HFF-Myc (cell line): Measurements from ENCODE around the gene ACADVL.

Experiments used
- DNase-seq: peaks from one replicate; pipeline ENCODE4 v3.0.0-alpha.2; 2011; ENCODE audit warnings: low read depth; ENCODE audit errors: extremely low read depth
- H3K4me3 ChIP-seq: replicated peaks from 2 replicates; pipeline ENCODE4 v1.5.1; 2011; ENCODE audit warnings: low read depth, mild to moderate bottlenecking, control low read depth, low read length
- CTCF ChIP-seq: IDR thresholded peaks from 2 replicates; pipeline ENCODE4 v1.5.1; 2012; ENCODE audit warnings: mild to moderate bottlenecking, low read depth, low read length, control low read depth; ENCODE audit errors: missing control alignments

Gene ACADVL

GRCh38 chr17:7192271-7192937, 27.3 kb upstream of the ACADVL start:
- no peak overlapping the region for H3K4me3 ChIP-seq
- DNase-seq, result no peak
- TF ChIP-seq CTCF, result no peak

GRCh38 chr17:7195971-7196370, 23.8 kb upstream of the ACADVL start:
- no peak for TF ChIP-seq CTCF
- H3K4me3 ChIP-seq, result no peak overlapping the region
- no peak for DNase-seq

GRCh38 chr17:7196651-7197401, 22.9 kb upstream of the ACADVL start:
- no peak for TF ChIP-seq CTCF
- no peak for DNase-seq
- no peak overlapping the region for H3K4me3 ChIP-seq

- no peak for TF ChIP-seq CTCF
- no peak for DNase-seq
- H3K4me3 ChIP-seq, result no peak overlapping the region
These were observed 16.3 kb upstream of the ACADVL start for GRCh38 chr17:7203391-7203790.

GRCh38 chr17:7204336-7204735, 15.4 kb upstream of the ACADVL start:
- TF ChIP-seq CTCF, result no peak
- H3K4me3 ChIP-seq, result no peak overlapping the region
- DNase-seq, result no peak

GRCh38 chr17:7204828-7205461, 14.8 kb upstream of the ACADVL start:
- no peak for TF ChIP-seq CTCF
- H3K4me3 ChIP-seq, result peak overlapping the region; percentile 31
- peak; percentile 52 for DNase-seq
